Neural crest cell (in vitro differentiated cells): Measurements from ENCODE around the gene GMDS. TPM values are rescaled to one million over a fixed set of nuclear protein-coding genes. Genes with fewer than 3 reads are reported as not detected.

Source experiments
- DNase-seq: peaks from one replicate; pipeline ENCODE4 v3.0.0; 2021; ENCODE audit warnings: low read depth, mixed read lengths, low spot score
- H3K27ac Mint-ChIP-seq: one replicate; pipeline ENCODE4 v1.8.0; 2021; ENCODE audit warnings: mild to moderate bottlenecking, mixed read lengths; ENCODE audit not compliant: unreplicated experiment
- H3K27me3 Mint-ChIP-seq: 2 replicates; pipeline ENCODE4 v1.8.0; 2021; ENCODE audit warnings: low read depth, mild to moderate bottlenecking, mixed read lengths
- H3K36me3 Mint-ChIP-seq: 2 replicates; pipeline ENCODE4 v1.8.0; 2021; ENCODE audit warnings: low read depth, mild to moderate bottlenecking, mixed read lengths
- H3K4me1 Mint-ChIP-seq: 2 replicates; pipeline ENCODE4 v1.8.0; 2021; ENCODE audit warnings: mixed read lengths
- H3K4me3 Mint-ChIP-seq: one replicate; pipeline ENCODE4 v1.8.0; 2021; ENCODE audit warnings: mild to moderate bottlenecking, mixed read lengths
- H3K9me3 Mint-ChIP-seq: 2 replicates; pipeline ENCODE4 v1.8.0; 2021; ENCODE audit warnings: mixed read lengths
- total RNA-seq: library from RNA; stranded (reverse); gene quantifications from 2 replicates; pipeline ENCODE4 v1.2.1, GENCODE V29; 2021
- TF ChIP-seq, protein P1 (sequence below): fragments of 200-600 bp; sonication (generic); conservative IDR thresholded peaks from 2 replicates; pipeline ENCODE4 v1.5.0; 2021; ENCODE audit warnings: antibody characterized with exemption, mild to moderate bottlenecking

GMDS gene
- total RNA-seq, 1 donor from 2014 or later, result 16.1 TPM

DNA sequence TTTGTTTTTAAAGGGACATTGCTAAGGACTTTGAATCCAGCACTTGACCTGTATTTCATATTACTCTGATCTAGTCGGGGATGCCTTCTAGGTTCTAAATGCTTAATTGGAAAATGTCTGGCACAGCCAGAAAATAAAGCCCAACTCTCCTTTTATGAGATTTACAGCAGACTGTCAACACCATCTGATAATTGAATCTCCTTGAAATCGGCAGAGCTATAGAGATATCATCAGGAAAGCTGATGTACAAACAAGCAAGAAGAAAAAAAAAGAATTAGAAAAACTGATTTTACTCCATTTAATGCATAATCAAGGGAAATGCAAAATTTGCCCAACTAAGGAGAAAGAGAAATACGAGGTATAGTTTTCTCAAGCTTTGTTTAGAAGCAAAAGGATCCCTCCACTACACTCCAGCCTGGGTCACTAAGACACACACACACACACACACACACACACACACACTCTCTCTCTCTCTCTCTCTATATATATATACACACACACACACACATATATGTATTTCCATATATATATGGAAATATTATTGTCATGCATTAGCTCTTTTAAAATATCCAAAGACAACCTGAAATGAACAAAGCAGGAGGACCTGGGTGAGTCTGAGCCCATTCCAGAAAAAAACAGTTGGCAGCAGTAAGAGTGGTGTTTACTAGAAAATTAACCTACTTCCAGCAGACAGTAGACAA, 645.2 kb downstream of the GMDS start:
- no peaks in the 10 kb centered on the region for H3K36me3 Mint-ChIP-seq
- H3K27me3 Mint-ChIP-seq, result peaks cover 49% of the 10 kb centered on the region
- no peak overlapping the region for H3K27ac Mint-ChIP-seq
- TF ChIP-seq, protein P1, sequence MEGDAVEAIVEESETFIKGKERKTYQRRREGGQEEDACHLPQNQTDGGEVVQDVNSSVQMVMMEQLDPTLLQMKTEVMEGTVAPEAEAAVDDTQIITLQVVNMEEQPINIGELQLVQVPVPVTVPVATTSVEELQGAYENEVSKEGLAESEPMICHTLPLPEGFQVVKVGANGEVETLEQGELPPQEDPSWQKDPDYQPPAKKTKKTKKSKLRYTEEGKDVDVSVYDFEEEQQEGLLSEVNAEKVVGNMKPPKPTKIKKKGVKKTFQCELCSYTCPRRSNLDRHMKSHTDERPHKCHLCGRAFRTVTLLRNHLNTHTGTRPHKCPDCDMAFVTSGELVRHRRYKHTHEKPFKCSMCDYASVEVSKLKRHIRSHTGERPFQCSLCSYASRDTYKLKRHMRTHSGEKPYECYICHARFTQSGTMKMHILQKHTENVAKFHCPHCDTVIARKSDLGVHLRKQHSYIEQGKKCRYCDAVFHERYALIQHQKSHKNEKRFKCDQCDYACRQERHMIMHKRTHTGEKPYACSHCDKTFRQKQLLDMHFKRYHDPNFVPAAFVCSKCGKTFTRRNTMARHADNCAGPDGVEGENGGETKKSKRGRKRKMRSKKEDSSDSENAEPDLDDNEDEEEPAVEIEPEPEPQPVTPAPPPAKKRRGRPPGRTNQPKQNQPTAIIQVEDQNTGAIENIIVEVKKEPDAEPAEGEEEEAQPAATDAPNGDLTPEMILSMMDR, result no peak
- H3K9me3 Mint-ChIP-seq, result no peaks in the 10 kb centered on the region
- H3K4me1 Mint-ChIP-seq, result peaks cover 24% of the 10 kb centered on the region
- DNase-seq, result no peak
- H3K4me3 Mint-ChIP-seq, result no peak overlapping the region

DNA sequence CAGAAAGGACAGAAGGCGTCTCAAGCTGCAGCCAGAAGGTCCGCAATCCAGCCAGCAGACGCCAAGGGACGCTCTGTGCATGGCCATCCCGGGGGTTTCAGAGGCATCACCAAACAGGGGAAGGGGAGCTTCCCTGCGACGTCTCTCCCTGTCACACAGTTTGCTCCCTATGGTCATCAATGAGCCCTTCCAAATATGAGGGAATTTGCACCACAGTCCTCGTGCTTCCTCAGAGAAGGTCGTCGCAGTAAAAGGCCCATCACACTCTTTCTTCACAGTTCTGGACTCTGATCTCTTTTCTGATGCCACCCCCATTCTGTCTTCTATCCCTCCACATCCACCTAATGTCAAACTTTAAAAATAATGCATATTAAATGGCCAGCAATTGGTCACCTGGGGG, 645.9 kb downstream of the GMDS start:
- peaks cover 50% of the 10 kb centered on the region for H3K27me3 Mint-ChIP-seq
- H3K36me3 Mint-ChIP-seq, result no peaks in the 10 kb centered on the region
- H3K4me1 Mint-ChIP-seq, result peaks cover 24% of the 10 kb centered on the region
- no peak overlapping the region for H3K4me3 Mint-ChIP-seq
- no peak overlapping the region for H3K27ac Mint-ChIP-seq
- TF ChIP-seq, protein P1, result no peak
- no peaks in the 10 kb centered on the region for H3K9me3 Mint-ChIP-seq
- no peak for DNase-seq

DNA sequence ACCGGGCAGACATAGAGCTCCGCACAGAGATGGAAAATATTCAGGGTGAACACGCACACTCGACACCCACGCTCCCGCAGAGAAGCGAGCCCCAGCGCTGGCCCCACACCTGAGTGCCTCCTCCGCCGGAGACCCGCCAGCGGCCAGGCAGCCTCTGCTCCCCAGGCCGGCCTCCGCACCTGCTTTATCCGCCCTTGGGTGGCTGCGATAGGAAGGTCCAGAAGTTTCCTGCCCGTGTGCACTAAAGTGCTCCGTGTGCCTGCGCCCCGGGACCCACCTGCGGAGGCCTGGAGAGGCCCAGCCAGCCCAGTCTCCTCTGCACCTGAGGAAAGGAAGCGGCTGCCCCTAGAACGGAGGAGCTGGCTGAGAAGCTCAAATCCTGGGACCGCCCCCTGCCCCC, 646.5 kb downstream of the GMDS start:
- DNase-seq, result no peak
- H3K27me3 Mint-ChIP-seq, result peaks cover 51% of the 10 kb centered on the region

DNA sequence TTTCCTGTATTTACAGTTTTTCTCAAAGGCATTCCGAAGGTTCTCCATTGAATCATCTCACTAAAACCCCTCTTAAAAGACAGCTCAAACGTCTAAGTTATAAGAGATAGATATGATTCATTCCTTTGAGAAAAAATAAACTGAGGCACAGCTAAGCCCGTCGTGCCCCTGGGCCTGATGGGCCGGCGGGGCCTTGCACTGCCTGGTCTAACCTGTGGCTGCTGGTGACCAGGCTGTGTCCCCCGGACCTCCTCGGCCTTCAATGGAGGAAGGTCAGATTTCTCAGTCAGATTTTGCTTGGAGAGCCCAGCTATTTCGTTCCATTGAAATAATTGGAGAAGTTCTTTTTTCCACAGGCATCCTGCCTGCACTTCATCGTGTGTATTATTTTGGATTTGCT, 647.0 kb downstream of the GMDS start:
- no peak overlapping the region for H3K27ac Mint-ChIP-seq
- no peak for DNase-seq
- TF ChIP-seq, protein P1, result no peak
- no peaks in the 10 kb centered on the region for H3K36me3 Mint-ChIP-seq
- peaks cover 19% of the 10 kb centered on the region for H3K4me1 Mint-ChIP-seq
- no peak overlapping the region for H3K4me3 Mint-ChIP-seq
- H3K9me3 Mint-ChIP-seq, result no peaks in the 10 kb centered on the region
- peaks cover 50% of the 10 kb centered on the region for H3K27me3 Mint-ChIP-seq

More for the DNA sequence above, 646.5 kb downstream of the GMDS start:
- TF ChIP-seq, protein P1, result no peak
- H3K9me3 Mint-ChIP-seq, result no peaks in the 10 kb centered on the region
- no peak overlapping the region for H3K4me3 Mint-ChIP-seq
- H3K27ac Mint-ChIP-seq, result no peak overlapping the region
- H3K4me1 Mint-ChIP-seq, result peaks cover 23% of the 10 kb centered on the region
- H3K36me3 Mint-ChIP-seq, result no peaks in the 10 kb centered on the region

DNA sequence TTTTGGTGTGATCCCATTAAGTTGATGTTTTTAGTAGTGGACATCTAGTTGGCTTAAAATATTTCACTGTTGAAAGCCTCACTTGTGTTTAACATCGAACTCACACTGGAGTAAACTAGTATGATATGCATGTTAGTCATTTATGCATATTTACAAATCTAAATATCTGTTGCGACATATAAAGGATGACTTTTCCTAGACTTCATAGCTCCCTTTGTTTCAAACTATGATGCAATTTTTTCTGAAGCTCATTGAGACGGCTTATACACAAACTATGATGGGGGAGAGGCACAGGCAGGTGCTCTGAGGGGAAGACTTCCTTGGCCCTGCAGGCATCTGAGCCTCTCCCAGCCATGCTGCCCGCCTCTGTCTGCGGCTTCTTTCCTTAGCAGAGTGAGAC, 647.5 kb downstream of the GMDS start:
- Mint-ChIP-seq H3K36me3 (no peaks in the 10 kb centered on the region), H3K4me1 (peaks cover 19% of the 10 kb centered on the region), H3K4me3 (no peak overlapping the region), H3K27ac (no peak overlapping the region), H3K9me3 (no peaks in the 10 kb centered on the region), H3K27me3 (peaks cover 49% of the 10 kb centered on the region)
- DNase-seq, result no peak
- TF ChIP-seq, protein P1, result no peak
